NOMO-1 treated with DMSO at 0.1 percent for 48 hours (cell line): ENCODE results near the gene FFAR4.

Experiments
- DNase-seq: peaks from one replicate; lab custom pipeline; 2025; ENCODE audit not compliant: unreplicated experiment; lab: John Stamatoyannopoulos, UW

The FFAR4 gene

GRCh38 chr10:93570383-93570782 lies 3.9 kb downstream of the FFAR4 start:
- no peak for DNase-seq

DNA sequence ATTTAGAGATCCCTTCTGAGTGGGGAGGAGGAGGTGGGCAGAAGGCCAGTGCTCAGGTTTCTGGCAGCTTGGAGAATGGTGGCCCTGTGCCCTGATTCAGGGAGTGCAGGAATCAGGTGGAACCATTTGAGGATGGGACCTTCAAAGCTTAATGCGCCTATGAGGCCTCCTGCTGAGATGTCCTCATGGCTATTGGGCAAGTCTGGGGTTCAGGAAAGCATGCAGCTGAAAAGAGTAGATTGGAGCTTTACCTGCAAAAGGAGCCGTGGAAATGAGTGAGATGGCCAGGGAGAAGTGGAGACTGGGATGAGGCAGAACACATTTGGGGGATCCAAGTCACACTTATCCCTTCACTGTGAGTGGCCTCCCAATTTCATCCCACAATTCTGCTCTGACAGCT lies 6.1 kb downstream of the FFAR4 start:
- no peak for DNase-seq

DNA sequence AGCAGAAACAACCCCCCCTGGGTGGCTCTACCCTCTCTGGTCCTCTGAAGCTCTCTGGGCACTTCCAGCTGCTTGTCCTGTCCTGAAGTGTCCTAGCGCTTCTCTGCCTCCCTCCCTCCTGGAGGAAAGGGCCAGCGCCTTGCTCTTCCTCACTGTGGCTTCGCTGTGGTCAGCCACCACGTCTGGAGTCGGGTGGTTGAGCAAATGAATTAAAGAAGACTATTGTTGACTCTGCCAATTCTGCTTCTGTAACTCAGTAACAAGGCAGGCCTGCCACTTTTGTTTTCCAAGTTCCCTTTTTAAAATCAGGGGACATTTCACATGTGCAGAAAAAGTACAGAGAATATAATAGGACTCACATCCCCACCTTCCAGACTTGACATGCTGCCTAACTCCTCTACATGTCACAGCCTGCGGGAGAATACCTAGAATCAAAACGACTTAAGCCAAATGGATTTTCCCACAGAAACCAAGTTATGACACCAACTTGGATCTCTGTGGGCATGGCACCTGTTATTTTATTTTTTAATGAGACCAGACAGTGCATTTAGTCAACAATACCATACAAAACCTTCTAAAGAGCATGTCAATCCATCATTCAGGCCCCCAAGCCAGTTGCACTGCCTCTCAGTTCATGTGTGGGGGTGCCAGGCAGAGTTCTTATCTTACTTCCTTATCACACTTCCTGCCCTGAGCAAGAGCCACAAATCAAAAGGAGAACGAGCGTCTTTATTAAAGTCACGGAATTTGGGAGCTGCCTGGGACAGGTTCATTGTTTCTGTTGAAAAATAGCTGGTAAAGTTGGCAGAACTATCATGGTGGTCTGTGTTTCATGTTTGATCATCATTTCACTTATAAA lies 6.8 kb downstream of the FFAR4 start:
- DNase-seq, result peak; percentile 71

DNA sequence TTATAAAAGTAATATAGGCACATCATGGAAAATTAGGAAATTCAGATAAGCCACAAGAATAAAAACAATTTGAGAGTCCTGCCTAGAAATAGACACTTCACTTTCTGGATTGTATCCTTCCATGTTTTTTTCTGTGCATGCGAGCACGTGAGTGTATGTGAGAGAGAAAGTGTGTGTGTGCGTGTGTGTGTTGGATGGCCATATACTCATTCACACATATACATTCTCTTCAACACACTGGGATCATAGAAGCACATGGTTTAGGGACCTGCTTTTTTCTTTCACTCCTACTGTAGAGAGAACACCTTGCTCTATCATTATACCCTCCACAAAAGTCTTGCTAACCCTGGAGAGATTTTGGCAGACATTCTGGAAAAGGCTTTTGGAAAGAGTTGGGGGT lies 7.5 kb downstream of the FFAR4 start:
- DNase-seq, result no peak

GRCh38 chr10:93576888-93577287 lies 10.4 kb downstream of the FFAR4 start:
- DNase-seq, result no peak

DNA sequence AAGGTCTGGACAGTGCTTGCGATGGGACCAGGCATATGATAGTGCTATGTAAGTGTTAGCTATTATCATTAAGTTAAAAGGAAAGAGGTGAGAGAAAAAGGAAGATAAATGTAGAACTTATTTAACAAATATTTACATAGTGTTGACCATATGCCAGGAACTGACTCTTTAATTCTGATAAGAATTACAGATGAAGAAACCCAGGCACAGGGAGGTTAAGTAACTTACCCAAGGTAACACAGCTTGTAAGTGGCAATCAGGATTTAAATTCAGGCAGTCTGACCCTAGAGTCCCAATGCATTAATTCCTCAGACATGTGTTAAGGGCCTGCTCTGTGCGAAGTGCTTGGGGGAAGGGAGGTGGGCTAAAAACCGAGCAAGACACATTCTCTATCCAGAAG lies 11.1 kb downstream of the FFAR4 start:
- no peak for DNase-seq

- no peak for DNase-seq
Measured at GRCh38 chr10:93579089-93579488, 12.6 kb downstream of the FFAR4 start.

- no peak for DNase-seq
Measured at GRCh38 chr10:93579985-93580711, 13.7 kb downstream of the FFAR4 start.

- DNase-seq, result no peak
Measured at GRCh38 chr10:93580828-93581227, 14.4 kb downstream of the FFAR4 start.

DNA sequence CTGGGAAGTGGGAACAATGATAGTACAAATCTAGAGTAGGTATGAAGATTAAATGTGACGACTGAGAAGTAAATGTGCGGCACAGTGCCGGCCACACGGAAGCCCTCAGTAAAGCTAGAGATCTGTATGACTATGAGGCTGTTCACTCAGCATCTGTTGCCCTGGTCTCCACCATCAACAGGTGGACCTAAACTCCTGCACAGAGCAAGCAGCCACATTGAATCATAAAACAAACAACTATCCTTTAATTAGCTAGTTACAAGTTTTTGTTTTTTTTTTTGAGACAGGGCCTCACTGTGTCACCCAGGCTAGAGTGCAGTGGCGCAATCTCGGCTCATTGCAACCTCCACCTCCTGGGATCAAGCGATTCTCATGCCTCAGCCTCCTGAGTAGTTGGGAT lies 18.0 kb downstream of the FFAR4 start:
- DNase-seq, result no peak

DNA sequence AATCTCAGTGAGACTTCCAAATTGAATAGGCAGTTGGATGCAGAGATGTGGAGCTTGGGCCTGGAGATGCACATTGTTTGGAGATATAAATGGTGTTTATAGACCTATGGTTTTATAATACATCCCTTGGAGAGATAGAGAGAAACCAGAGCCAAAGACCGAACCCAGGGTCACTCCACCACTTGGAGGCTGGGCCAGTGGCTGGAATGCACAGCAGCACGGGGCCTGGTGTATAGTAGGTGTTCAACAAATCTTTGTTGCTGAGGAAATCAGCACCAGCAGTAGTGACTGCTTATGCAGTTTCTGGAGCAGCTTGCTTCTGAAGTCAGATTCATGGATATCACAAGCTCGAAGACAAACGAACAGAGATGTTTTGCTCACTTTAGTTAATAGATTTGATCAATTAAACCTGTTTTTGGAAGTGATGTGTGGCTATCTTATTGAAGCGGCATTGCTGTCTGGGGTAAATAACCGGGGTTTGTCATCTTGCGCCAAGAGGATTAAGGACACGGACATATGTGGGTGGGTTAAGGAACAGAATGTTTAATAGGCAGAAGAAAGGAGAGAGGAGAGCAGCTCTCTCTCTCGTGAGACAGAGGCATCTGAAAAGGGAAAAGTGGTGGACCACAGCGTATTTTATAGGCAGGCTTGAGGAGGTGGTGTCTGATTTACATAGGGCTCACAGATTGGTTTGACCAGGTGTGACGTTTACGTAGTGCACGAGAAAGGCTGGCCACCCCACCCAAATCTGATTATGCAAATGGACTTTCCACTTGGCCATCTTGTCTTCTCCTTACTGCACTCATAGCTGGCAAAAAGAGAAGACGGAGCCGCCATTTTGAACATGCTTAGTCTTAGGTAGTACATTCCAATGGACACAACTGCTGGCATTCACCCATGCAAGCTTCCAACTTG lies 23.4 kb downstream of the FFAR4 start:
- DNase-seq, result no peak

- DNase-seq, result no peak
Measured at GRCh38 chr10:93590638-93591037, 24.2 kb downstream of the FFAR4 start.

DNA sequence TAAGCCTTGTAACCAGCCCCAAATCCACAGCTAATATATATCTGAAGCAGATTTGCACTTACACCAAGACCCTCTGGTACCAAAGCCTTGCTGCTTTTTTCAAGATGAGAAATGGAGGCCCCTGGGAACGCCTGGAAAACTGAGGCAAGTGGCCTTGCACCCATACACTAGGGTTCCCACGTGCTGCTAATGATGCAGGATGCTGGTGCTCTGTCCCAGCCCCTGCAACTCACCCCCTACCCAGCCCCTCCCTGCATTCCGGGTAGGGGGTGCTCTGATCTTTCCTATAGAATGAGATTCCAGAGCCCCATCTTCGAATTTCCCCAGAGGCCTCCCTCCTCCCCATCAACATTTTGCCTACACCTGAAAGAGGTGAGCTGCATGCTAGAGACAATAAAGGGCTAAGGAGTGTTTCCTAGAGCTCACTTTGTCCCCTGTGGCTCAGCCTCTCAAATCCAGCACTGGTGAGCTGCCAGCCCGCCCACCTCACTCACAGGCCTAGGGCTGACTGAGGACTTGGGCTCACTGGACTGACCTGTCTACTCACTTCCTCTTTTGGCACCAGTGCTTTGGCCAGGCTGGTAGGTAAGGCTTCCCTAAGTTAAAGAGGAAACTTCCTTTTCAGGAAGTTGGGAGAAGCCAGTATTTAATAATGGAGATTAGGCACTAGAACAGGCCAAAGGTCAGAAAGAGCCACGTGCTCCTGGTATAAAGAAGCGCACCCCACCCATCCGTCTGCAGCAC lies 24.8 kb downstream of the FFAR4 start:
- peak; percentile 57 for DNase-seq

DNA sequence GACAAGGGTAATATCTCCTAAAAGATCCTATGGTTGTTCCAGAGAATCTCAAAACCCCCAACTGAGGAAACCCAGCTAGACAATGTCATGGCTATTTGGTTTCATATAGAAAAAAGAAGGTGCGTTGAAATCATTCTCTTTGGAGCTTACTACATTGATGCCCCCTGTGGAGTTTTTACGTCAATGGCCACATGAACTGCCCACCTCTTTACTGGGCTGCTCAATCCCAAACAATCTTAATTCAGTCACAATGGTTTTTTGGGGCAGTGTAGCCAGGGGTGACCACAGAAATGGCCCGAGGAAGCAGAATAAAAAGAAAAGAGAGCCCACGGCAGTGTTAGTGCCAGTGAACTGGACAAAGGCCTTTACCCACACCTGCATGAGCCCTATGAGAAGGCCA lies 26.8 kb downstream of the FFAR4 start:
- no peak for DNase-seq

GRCh38 chr10:93593749-93594148 lies 27.3 kb downstream of the FFAR4 start:
- DNase-seq, result no peak

DNA sequence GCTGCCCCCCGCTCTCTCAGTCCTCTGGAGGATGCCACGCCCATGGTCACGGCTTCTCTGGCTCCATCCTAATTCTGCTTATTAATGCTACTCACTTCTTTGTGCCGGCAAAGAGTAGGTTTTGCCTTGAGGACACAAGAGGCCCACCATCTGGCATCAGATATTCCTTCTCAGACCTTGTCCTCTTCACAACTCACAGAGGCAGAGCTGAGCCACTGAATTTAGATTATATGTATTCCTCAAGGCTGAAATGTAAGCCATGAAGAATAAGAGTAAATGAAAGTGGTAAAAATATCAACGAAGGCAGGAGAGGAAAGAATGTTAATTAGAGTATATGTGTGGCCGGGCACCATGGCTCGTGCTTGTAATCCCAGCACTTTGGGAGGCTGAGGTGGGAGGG lies 28.1 kb downstream of the FFAR4 start:
- no peak for DNase-seq

DNA sequence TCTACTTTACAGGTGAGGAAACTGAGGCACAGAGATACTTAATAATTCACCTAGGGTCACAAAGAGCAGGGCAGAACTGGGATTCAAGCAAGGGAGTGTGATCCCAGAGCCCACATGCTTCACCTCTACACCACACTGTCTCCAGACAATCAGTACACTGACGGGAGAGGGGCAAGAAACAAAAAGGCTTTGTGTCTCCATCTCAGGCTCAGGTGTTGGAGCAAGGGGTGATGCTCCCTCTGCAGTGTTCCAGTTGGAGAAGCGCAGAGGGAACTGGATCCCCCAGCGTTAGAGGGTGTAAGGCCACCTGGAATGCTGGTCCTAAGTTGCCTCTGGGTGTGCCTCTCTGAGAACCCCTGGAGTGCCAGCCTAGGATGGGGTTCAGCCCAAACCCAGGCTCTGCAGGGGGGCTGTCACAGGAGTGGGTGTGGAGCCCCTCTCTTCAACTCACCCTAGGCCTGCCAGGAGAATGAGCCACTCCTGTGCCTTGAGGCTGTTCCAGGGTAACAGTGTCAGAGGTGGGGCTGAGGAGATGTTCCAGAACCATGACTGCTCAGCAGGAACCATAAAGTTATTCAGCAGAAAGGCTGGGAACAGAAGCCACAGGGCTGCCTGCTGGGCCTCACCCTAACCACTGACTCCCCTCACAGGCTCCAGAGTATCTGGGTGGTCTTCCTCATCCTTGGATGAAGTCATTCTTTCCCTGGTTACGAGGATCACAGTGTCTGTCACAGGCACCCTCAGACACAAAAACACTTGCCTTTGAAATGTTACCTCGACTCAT lies 29.1 kb downstream of the FFAR4 start:
- no peak for DNase-seq

DNA sequence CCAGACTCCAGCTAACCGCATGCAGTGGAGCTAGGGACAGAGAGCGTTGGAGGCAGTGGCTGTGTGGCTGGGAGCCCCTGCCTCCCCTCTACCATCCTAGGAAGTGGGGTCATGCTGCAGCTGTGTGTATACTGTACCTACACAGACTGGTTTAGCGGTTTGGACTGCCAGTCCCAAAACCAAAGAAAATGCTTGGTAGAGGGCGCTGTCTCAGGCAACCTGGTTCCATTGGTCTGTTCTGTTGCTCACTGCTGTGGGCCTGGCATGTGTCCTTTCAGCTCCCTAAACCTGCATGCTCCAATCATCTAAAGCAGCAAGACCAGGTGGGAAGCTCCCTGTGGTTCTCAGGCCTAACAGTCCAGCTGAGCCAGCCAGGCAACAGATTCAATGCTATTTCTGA lies 30.1 kb downstream of the FFAR4 start:
- DNase-seq, result no peak

GRCh38 chr10:93597075-93597599 lies 30.7 kb downstream of the FFAR4 start:
- no peak for DNase-seq

GRCh38 chr10:93598157-93598556 lies 31.7 kb downstream of the FFAR4 start:
- no peak for DNase-seq
